ENCODE results near the gene PTPRM. TPM values are rescaled to one million over a fixed set of nuclear protein-coding genes. Genes with fewer than 3 reads are reported as not detected.

The PTPRM gene
- total and polyA plus RNA-seq, 12 donors = 31.7 to 116 (median 61.2) TPM

DNA sequence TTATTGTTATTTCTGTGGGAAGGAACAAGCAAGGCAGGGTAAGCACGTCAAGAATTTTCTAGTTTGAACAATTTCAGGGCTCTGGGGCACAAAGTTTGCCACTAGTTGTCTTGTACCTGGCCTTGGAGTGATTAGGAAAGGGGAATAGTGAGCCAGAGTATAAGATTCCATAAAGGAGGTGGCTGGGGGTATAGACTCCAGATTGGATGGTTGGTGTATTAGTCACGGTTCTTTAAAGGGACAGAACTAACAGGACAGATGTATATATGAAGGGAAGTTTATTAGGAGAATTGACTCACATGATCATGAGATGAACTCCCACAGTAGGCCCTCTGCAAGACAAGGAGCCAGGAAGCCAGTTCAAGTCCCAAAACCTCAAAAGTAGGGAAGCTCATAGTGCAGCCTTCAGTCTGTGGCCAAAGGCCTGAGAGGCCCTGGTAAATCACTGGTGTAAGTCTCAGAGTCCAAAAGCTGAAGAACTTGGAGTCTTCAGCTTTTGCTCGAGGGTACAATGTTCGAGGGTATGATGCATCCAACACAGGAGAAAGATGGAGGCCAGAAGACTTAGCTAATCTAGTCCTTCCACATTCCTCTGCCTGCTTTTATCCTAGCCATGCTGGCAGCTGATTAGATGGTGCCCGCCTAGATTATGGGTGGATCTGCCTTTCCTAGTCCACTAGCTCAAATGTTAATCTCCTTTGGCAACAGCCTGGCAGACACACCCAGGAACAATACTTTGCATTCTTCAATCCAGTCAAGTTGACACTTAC lies 31.5 kb upstream of the PTPRM start:
- TF ChIP-seq POLR2A (IDR thresholded peaks at IDR 0.05) (no peak), CTCF (IDR thresholded peaks at IDR 0.05) (no peak)
- Histone ChIP-seq H3K27me3 (no peaks in the 10 kb centered on the region), H3K27ac (no peak overlapping the region), H3K4me1 (replicated peaks in 1 of 2) (no peaks in the 10 kb centered on the region), H3K36me3 (replicated peaks in 1 of 2) (no peaks in the 10 kb centered on the region), H3K4me3 (no peak overlapping the region), H3K9me3 (replicated peaks in 1 of 3) (no peaks in the 10 kb centered on the region)
- intact Hi-C loops (cut with DNase I) = no loop called here
- WGBS, 4 donors = 77 to 88% (median 83%) methylated on average over 5 of the region's 5 CpGs
- DNase-seq = no peak

DNA sequence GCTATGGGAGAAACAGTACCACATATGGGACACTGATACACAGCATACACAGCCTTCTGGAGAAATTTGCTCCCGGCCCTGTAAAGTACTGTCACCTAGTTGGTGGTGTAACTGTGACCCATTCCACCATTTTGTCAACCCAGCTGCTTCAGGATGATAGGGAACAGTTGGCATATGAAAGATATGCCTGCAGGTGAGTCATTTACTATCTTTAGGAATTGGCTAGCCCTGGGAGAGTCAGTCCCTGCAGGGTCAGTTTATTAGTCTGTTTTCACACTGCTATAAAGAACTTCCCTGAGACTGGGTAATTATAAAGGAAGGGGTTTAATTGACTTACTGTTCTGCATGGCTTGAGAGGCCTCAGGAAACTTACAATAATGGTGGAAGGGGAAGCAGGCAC lies 30.0 kb upstream of the PTPRM start:
- Histone ChIP-seq H3K36me3 (replicated peaks in 1 of 2) (no peaks in the 10 kb centered on the region), H3K9me3 (replicated peaks in 1 of 3) (no peaks in the 10 kb centered on the region), H3K4me3 (no peak overlapping the region), H3K27ac (no peak overlapping the region), H3K4me1 (replicated peaks in 1 of 2) (no peaks in the 10 kb centered on the region), H3K27me3 (no peaks in the 10 kb centered on the region)
- DNase-seq = no peak
- intact Hi-C loops (cut with DNase I) = no loop called here
- WGBS, 4 donors = 86 to 100% (median 92%) methylated on average over 1 of the region's 1 CpG
- TF ChIP-seq POLR2A (IDR thresholded peaks at IDR 0.05) = no peak
- no peak for TF ChIP-seq CTCF (IDR thresholded peaks at IDR 0.05)

GRCh38 chr18:7541835-7542234 lies 25.3 kb upstream of the PTPRM start:
- no peak for TF ChIP-seq CTCF (IDR thresholded peaks at IDR 0.05)
- no peak for TF ChIP-seq POLR2A (IDR thresholded peaks at IDR 0.05)
- intact Hi-C loops (cut with DNase I) = no loop called here
- H3K4me3 ChIP-seq = no peak overlapping the region
- no peak for DNase-seq
- no peak overlapping the region for H3K27ac ChIP-seq
- no peaks in the 10 kb centered on the region for H3K4me1 ChIP-seq (replicated peaks in 1 of 2)
- no peaks in the 10 kb centered on the region for H3K36me3 ChIP-seq (replicated peaks in 1 of 2)
- H3K27me3 ChIP-seq = no peaks in the 10 kb centered on the region
- peaks cover 0 to 6% (median 0%) of the 10 kb centered on the region in 3 donors for H3K9me3 ChIP-seq (replicated peaks in 1 of 3)
- 82 to 86% (median 83%) methylated on average over 5 of the region's 5 CpGs for WGBS, 4 donors

GRCh38 chr18:7544686-7545085 lies 22.4 kb upstream of the PTPRM start:
- intact Hi-C loops (cut with DNase I) = no loop called here

More at GRCh38 chr18:7544686-7545085, 22.4 kb upstream of the PTPRM start:
- TF ChIP-seq CTCF (IDR thresholded peaks at IDR 0.05) (no peak), POLR2A (IDR thresholded peaks at IDR 0.05) (no peak)
- 81 to 87% (median 85%) methylated on average over 1 of the region's 1 CpG for WGBS, 4 donors
- Histone ChIP-seq H3K4me1 (replicated peaks in 1 of 2) (no peaks in the 10 kb centered on the region), H3K27ac (no peak overlapping the region), H3K9me3 (replicated peaks in 1 of 3) (peaks cover 0 to 6% (median 0%) of the 10 kb centered on the region in 3 donors), H3K4me3 (no peak overlapping the region), H3K27me3 (no peaks in the 10 kb centered on the region), H3K36me3 (replicated peaks in 1 of 2) (no peaks in the 10 kb centered on the region)
- DNase-seq = no peak
